Osteocyte (in vitro differentiated cells): ENCODE results near the gene OR10K2. TPM values are rescaled to one million over a fixed set of nuclear protein-coding genes. Genes with fewer than 3 reads are reported as not detected.

Experiments used
- DNase-seq: peaks from one replicate; pipeline ENCODE4 v3.0.0; 2021; ENCODE audit warnings: mixed read lengths; ENCODE audit not compliant: unreplicated experiment; ENCODE audit errors: extremely low spot score
- H3K27ac Mint-ChIP-seq: one replicate; pipeline ENCODE4 v1.8.0; 2021; ENCODE audit warnings: mild to moderate bottlenecking, mixed read lengths; ENCODE audit not compliant: unreplicated experiment
- H3K27me3 Mint-ChIP-seq: one replicate; pipeline ENCODE4 v1.8.0; 2021; ENCODE audit warnings: mixed read lengths; ENCODE audit not compliant: unreplicated experiment
- H3K36me3 Mint-ChIP-seq: one replicate; pipeline ENCODE4 v1.8.0; 2021; ENCODE audit warnings: mixed read lengths; ENCODE audit not compliant: unreplicated experiment
- H3K4me1 Mint-ChIP-seq: one replicate; pipeline ENCODE4 v1.8.0; 2021; ENCODE audit warnings: mixed read lengths; ENCODE audit not compliant: unreplicated experiment
- H3K4me3 Mint-ChIP-seq: one replicate; pipeline ENCODE4 v1.8.0; 2021; ENCODE audit warnings: mild to moderate bottlenecking, moderate library complexity, mixed read lengths; ENCODE audit not compliant: unreplicated experiment
- H3K9me3 Mint-ChIP-seq: one replicate; pipeline ENCODE4 v1.8.0; 2021; ENCODE audit warnings: mixed read lengths; ENCODE audit not compliant: unreplicated experiment
- CTCF ChIP-seq: fragments of 200-600 bp; sonication (generic); IDR thresholded peaks from 2 replicates; pipeline ENCODE4 v1.5.0; 2021; ENCODE audit warnings: antibody characterized with exemption, mild to moderate bottlenecking, moderate library complexity
- total RNA-seq: library from RNA; stranded (reverse); gene quantifications from 2 replicates; pipeline ENCODE4 v1.2.1, GENCODE V29; 2021

Gene OR10K2
- total RNA-seq, 1 donor from 2014 or later, result not detected

- Mint-ChIP-seq H3K27ac (no peak overlapping the region), H3K27me3 (no peaks in the 10 kb centered on the region), H3K9me3 (no peaks in the 10 kb centered on the region), H3K36me3 (no peaks in the 10 kb centered on the region), H3K4me3 (no peak overlapping the region), H3K4me1 (no peaks in the 10 kb centered on the region)
- TF ChIP-seq CTCF, result no peak
- no peak for DNase-seq
Measured at GRCh38 chr1:158417586-158417985, 8.5 kb downstream of the OR10K2 start.

GRCh38 chr1:158414651-158415345, 11.2 kb downstream of the OR10K2 start:
- Mint-ChIP-seq H3K9me3 (no peaks in the 10 kb centered on the region), H3K27ac (no peak overlapping the region), H3K36me3 (no peaks in the 10 kb centered on the region), H3K4me3 (no peak overlapping the region), H3K27me3 (no peaks in the 10 kb centered on the region), H3K4me1 (no peaks in the 10 kb centered on the region)
- DNase-seq, result no peak
- TF ChIP-seq CTCF, result no peak

- H3K27ac Mint-ChIP-seq, result no peak overlapping the region
- no peaks in the 10 kb centered on the region for H3K4me1 Mint-ChIP-seq
Measured at GRCh38 chr1:158407092-158407491, 18.9 kb downstream of the OR10K2 start.

GRCh38 chr1:158400871-158401270, 25.2 kb downstream of the OR10K2 start:
- TF ChIP-seq CTCF, result no peak
- Mint-ChIP-seq H3K4me1 (no peaks in the 10 kb centered on the region), H3K36me3 (no peaks in the 10 kb centered on the region), H3K9me3 (no peaks in the 10 kb centered on the region), H3K4me3 (no peak overlapping the region), H3K27ac (no peak overlapping the region), H3K27me3 (no peaks in the 10 kb centered on the region)
- no peak for DNase-seq

More at GRCh38 chr1:158407092-158407491, 18.9 kb downstream of the OR10K2 start:
- DNase-seq, result no peak
- TF ChIP-seq CTCF, result no peak
- Mint-ChIP-seq H3K9me3 (no peaks in the 10 kb centered on the region), H3K27me3 (no peaks in the 10 kb centered on the region), H3K4me3 (no peak overlapping the region), H3K36me3 (no peaks in the 10 kb centered on the region)

GRCh38 chr1:158398818-158399514, 27.1 kb downstream of the OR10K2 start, which contains the start of gene OR10T2:
TSS of gene OR10T2 (minus strand) at chr1:158399466. CDS start at chr1:158399466, 0 bp downstream.
- no peak for DNase-seq
- Mint-ChIP-seq H3K27ac (no peak within 1 kb of the TSS), H3K36me3 (no peaks in the 10 kb centered on the region), H3K4me1 (no peaks in the 10 kb centered on the region), H3K9me3 (no peaks in the 10 kb centered on the region), H3K27me3 (no peaks in the 10 kb centered on the region), H3K4me3 (no peak within 1 kb of the TSS)
- TF ChIP-seq CTCF, result no peak
